Measurements from ENCODE around the gene OPCML.

OPCML gene

DNA sequence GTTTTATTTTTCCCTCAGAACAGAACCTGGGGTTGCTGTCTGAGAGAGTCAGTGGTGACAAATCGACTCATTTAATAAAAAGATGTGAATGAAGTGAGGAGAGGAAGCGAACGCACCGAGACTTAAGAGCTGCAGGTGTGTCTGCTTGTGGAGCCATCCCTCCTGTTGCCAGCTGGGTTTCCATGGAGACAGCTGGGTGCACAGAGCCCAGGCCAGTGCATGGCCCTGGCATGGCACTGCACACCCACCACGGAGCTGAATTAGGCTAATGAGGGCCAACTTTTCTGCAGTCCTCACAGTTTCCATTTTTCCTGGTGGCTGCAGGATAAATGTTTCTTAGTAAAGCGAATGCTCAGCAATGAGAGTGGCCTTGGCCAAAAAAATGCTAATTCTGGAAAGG lies 750.2 kb downstream of the OPCML start:
- in situ Hi-C loops (cut with HindIII; ENCODE audit: low sequenced_read_pairs) = no loop called here

- in situ Hi-C loops (cut with HindIII; ENCODE audit: low sequenced_read_pairs) = no loop called here
Measured at GRCh38 chr11:132780046-132780445, 752.3 kb downstream of the OPCML start.

GRCh38 chr11:132779497-132779896 lies 752.8 kb downstream of the OPCML start:
- in situ Hi-C loops (cut with HindIII; ENCODE audit: low sequenced_read_pairs) = no loop called here

DNA sequence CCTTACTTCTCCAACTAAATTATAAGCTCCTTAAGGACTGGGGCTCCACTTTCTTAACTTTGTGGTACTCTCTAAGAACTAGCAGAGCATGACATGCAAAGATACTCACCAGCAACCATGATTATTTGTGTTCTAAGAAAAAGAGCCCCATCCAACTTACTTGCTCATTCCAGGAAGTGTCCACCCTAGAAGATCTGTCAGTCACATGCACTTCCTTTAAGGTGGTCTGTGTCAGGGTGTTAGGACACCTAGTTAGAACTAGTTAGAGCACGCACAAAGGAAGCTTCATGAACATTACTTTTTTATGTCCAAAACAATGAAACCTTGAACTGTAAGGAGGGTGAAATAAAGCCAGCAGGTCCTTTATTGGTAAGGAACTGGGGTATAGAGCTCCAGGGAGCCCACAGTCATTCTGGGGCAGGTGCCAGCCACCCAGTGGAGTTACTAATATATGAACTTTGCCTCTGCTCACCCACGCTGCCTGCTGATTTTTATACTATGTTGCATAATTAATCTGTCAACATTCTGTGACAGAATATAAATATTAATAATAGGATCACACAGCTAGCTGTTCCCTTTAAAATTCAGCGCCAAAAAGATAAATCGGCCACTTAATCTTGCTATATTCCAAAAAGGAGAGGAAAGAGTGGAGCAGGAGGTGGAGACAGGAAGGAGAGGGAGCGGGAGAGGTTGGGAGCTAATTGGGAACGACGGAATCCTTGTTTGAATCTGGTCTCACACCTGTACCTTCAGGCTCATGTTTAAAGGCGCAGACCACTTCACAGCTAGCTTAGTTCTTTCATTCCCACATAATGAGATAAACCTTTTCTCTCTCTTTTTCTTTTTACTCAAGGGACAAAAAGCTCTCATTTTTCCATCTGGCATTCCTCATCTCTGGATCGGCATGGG lies 755.0 kb downstream of the OPCML start:
- in situ Hi-C loops (cut with HindIII; ENCODE audit: low sequenced_read_pairs) = no loop called here

DNA sequence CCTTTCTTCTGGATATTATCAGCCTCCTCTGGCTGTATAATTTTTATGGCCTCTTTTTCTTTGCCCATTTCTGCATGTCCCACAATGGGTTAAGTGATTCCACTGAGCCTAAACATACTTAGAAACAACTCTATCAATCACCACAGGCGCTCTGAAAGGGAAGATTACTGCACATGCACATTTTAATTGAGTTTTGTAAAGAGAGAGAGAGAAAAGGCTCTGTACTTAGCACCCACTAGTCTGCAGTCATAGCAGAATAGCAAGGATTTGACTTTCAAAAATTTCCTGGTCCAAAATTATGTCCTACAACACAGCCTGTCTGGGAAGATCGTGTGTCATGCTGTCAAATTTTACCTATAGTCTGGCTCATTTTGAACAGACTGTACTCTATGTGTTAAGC lies 758.5 kb downstream of the OPCML start:
- in situ Hi-C loops (cut with HindIII; ENCODE audit: low sequenced_read_pairs) = no loop called here

GRCh38 chr11:132772703-132773545 lies 759.4 kb downstream of the OPCML start:
- in situ Hi-C loops (cut with HindIII; ENCODE audit: low sequenced_read_pairs) = no loop called here

DNA sequence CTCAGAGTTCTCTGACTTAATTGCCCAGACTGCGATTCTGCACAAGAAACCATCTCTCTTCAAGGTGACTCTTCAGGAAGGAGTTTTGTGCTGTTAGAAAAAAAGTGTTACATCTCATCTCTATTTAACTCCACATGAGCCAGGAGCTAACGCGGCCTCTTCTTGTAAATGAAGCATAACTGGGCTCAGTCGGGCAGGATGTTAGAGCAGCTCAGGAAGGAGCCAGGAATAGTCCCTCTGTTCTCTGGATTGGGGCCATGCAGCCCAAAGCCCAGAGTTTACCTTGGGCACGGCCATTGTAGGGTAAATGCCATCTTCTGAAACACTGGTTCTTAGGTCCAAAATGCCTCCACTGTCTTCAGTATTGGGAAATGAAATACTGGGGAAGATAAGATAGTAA lies 760.6 kb downstream of the OPCML start:
- in situ Hi-C loops (cut with HindIII; ENCODE audit: low sequenced_read_pairs) = no loop called here

DNA sequence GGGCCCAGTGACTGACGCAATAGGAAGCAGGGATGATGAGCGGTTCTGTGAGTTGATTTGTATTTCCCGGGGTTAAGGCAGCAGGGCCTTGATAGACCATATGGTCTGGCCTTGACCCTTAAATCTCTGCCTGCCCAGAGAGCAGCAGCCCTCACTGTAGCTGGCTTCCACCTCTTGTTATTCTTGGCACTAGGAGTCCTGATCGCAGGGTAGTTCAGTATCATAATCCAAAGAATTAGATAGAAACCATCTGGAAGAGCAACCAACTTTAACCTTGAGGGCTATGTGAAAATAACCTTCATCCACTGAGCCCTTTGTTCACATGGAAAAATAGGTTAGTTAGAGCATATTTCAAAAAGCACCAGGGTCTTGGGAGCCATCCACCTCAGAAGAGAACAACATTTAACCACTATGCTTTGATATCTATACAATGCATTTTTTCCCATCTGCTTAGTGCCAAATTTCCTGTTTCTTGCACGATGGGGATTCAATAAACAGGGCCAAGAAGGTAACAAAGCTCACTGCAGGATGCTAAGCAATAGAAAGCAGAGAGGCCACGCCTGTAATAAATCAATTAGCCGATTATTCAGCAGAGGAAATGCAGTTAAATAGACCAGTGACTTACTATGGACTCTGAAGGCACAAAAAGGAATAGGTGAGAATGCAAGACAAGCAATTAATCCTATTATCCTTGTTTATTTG lies 761.3 kb downstream of the OPCML start:
- in situ Hi-C loops (cut with HindIII; ENCODE audit: low sequenced_read_pairs) = no loop called here

DNA sequence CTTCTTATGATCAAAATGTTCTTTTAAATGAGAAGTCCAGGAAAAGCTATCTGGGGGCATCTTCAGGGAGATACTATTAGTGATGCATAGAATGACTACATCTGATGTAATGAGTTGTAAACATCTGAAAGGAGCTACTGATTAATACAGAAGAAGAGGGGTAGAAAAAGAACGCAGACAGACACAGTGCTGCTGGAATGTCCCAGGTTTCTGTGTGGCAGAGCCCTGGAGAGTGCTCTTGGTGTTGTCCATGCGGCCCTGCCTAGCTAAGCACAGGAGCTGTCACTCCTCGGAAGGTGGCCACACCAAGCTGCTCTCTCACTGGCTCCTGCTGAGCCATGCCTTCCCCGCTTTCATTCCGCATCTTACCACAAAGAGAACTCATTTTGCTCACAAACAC lies 768.8 kb downstream of the OPCML start:
- in situ Hi-C loops (cut with HindIII; ENCODE audit: low sequenced_read_pairs) = no loop called here

GRCh38 chr11:132755934-132756333 lies 776.4 kb downstream of the OPCML start:
- in situ Hi-C loops (cut with HindIII; ENCODE audit: low sequenced_read_pairs) = no loop called here

DNA sequence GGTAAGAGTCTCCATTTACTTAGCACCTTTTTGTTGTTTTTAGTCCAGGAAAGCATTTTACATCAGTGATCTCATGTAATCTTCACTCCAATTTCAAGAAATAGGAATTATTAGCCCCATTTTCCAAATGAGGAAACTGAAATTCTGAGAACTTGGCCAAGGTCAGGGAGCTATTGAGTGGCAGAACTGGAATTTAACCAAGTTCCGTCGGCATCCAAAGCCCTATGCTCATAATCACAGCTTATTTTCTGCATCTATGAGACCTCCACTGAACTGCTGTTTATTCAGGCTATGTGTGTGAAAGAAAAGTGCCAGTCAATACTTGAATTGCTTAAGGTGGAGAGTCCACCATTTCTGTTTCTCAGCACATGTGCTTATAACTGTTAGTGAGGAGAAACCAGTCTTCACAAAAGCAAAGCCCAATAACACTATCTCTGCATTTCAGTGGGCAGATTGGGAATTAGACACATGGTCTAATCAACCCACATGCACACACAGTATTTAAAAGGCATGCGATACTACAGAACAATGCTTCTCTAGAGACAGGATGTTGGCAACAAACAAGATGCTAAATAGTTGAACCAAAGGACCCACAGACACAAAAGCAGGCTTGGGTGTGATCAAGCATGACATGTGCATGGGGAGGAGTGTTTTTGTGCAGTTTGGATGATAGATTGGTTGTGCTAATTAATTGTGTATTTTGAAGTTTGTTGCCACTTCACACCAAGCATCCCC lies 780.6 kb downstream of the OPCML start:
- in situ Hi-C loops (cut with HindIII; ENCODE audit: low sequenced_read_pairs) = no loop called here

- in situ Hi-C loops (cut with HindIII; ENCODE audit: low sequenced_read_pairs) = no loop called here
Measured at GRCh38 chr11:132746305-132746704, 786.0 kb downstream of the OPCML start.

- in situ Hi-C loops (cut with HindIII; ENCODE audit: low sequenced_read_pairs) = no loop called here
Measured at GRCh38 chr11:132745306-132745705, 787.0 kb downstream of the OPCML start.

- in situ Hi-C loops (cut with HindIII; ENCODE audit: low sequenced_read_pairs) = no loop called here
Measured at GRCh38 chr11:132744771-132745170, 787.5 kb downstream of the OPCML start.

- in situ Hi-C loops (cut with HindIII; ENCODE audit: low sequenced_read_pairs) = no loop called here
Measured at GRCh38 chr11:132743601-132744000, 788.7 kb downstream of the OPCML start.

- in situ Hi-C loops (cut with HindIII; ENCODE audit: low sequenced_read_pairs) = no loop called here
Measured at GRCh38 chr11:132742929-132743328, 789.4 kb downstream of the OPCML start.

GRCh38 chr11:132734217-132734616 lies 798.1 kb downstream of the OPCML start:
- in situ Hi-C loops (cut with HindIII; ENCODE audit: low sequenced_read_pairs) = no loop called here

- in situ Hi-C loops (cut with HindIII; ENCODE audit: low sequenced_read_pairs) = no loop called here
Measured at GRCh38 chr11:132728026-132728425, 804.3 kb downstream of the OPCML start.

- in situ Hi-C loops (cut with HindIII; ENCODE audit: low sequenced_read_pairs) = no loop called here
Measured at GRCh38 chr11:132721526-132721925, 810.8 kb downstream of the OPCML start.

DNA sequence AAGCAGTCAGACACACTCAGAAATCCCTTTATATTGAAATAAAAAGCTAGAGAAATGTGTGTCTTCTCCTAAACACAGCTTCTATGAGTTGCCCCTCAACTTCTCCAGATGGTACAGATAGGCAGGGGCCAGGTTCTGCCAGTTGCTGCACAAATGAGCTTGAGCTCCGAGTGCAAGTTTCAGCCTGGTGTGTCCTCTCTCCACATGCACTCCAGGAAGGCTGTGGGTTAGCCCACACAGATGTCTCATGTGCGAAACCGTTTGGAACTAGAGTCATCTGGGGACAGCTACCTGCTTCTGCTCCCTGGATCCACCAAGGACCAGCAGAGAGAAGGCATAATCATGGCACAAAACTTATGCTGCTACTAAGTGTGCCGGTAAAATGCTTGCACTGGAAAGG lies 812.6 kb downstream of the OPCML start:
- in situ Hi-C loops (cut with HindIII; ENCODE audit: low sequenced_read_pairs) = no loop called here

Data from DLD1 (cell line).